ENCODE results near the gene TTC21B. TPM values are rescaled to one million over a fixed set of nuclear protein-coding genes. Genes with fewer than 3 reads are reported as not detected.

TTC21B gene
- total and polyA plus RNA-seq, 2 donors from 2014 or later: 8.4 to 15.2 TPM

- TF ChIP-seq CTCF (IDR thresholded peaks at IDR 0.05; ENCODE audit: borderline replicate concordance, extremely low read depth, insufficient read depth): no peak
- DNase-seq (no peak), FAIRE-seq (peak; percentile 61)
- H3K4me1 ChIP-seq (ENCODE audit: control insufficient read depth in 2 of 3, insufficient read depth in 2 of 3, low read depth in 1 of 3, low read length in 3 of 3): peaks cover 0 to 2% (median 0%) of the 10 kb centered on the region in 3 donors
- intact Hi-C loops (cut with DNase I): no loop called here
- H3K9ac ChIP-seq (ENCODE audit: low read length in 3 of 3): no peak overlapping the region
- H3K9me3 ChIP-seq (ENCODE audit: control insufficient read depth in 2 of 3, insufficient read depth in 1 of 3, low read length in 3 of 3): no peaks in the 10 kb centered on the region
- no peaks in the 10 kb centered on the region for H3K27me3 ChIP-seq (ENCODE audit: control insufficient read depth, insufficient read depth, low read length)
- no peak overlapping the region for H3K4me3 ChIP-seq (ENCODE audit: low read length in 3 of 3)
- H3K27ac ChIP-seq (ENCODE audit: low read depth in 2 of 2, low read length in 2 of 2): no peak overlapping the region
- H3K36me3 ChIP-seq (ENCODE audit: control insufficient read depth in 2 of 3, insufficient read depth in 3 of 3, low read length in 3 of 3): peaks cover 0 to 5% (median 2%) of the 10 kb centered on the region in 3 donors
These were observed 48.3 kb downstream of the TTC21B start for GRCh38 chr2:165905269-165905668.

GRCh38 chr2:165904432-165904831, 49.1 kb downstream of the TTC21B start:
- H3K9me3 ChIP-seq (ENCODE audit: control insufficient read depth in 2 of 3, insufficient read depth in 1 of 3, low read length in 3 of 3): no peaks in the 10 kb centered on the region
- intact Hi-C loops (cut with DNase I): no loop called here
- H3K4me1 ChIP-seq (ENCODE audit: control insufficient read depth in 2 of 3, insufficient read depth in 2 of 3, low read depth in 1 of 3, low read length in 3 of 3): peaks cover 0 to 2% (median 0%) of the 10 kb centered on the region in 3 donors
- H3K4me3 ChIP-seq (ENCODE audit: low read length in 3 of 3): no peak overlapping the region
- H3K27ac ChIP-seq (ENCODE audit: low read depth in 2 of 2, low read length in 2 of 2): no peak overlapping the region
- FAIRE-seq (no peak), DNase-seq (no peak)
- H3K27me3 ChIP-seq (ENCODE audit: control insufficient read depth, insufficient read depth, low read length): no peaks in the 10 kb centered on the region
- H3K36me3 ChIP-seq (ENCODE audit: control insufficient read depth in 2 of 3, insufficient read depth in 3 of 3, low read length in 3 of 3): peaks cover 4 to 7% (median 5%) of the 10 kb centered on the region in 3 donors
- TF ChIP-seq CTCF (IDR thresholded peaks at IDR 0.05; ENCODE audit: borderline replicate concordance, extremely low read depth, insufficient read depth): no peak
- H3K9ac ChIP-seq (ENCODE audit: low read length in 3 of 3): no peak overlapping the region

- FAIRE-seq: no peak
- Histone ChIP-seq H3K27me3 (ENCODE audit: control insufficient read depth, insufficient read depth, low read length) (no peaks in the 10 kb centered on the region), H3K9me3 (ENCODE audit: control insufficient read depth in 2 of 3, insufficient read depth in 1 of 3, low read length in 3 of 3) (no peaks in the 10 kb centered on the region), H3K36me3 (ENCODE audit: control insufficient read depth in 2 of 3, insufficient read depth in 3 of 3, low read length in 3 of 3) (peaks cover 5 to 13% (median 5%) of the 10 kb centered on the region in 3 donors), H3K4me1 (ENCODE audit: control insufficient read depth in 2 of 3, insufficient read depth in 2 of 3, low read depth in 1 of 3, low read length in 3 of 3) (peaks cover 0 to 2% (median 0%) of the 10 kb centered on the region in 3 donors), H3K27ac (ENCODE audit: low read depth in 2 of 2, low read length in 2 of 2) (no peak overlapping the region), H3K9ac (ENCODE audit: low read length in 3 of 3) (no peak overlapping the region), H3K4me3 (ENCODE audit: low read length in 3 of 3) (no peak overlapping the region)
- DNase-seq: no peak
- TF ChIP-seq CTCF (IDR thresholded peaks at IDR 0.05; ENCODE audit: borderline replicate concordance, extremely low read depth, insufficient read depth): no peak
- intact Hi-C loops (cut with DNase I): no loop called here
These were observed 50.2 kb downstream of the TTC21B start for GRCh38 chr2:165903406-165903805.

- intact Hi-C loops (cut with DNase I): no loop called here
- Histone ChIP-seq H3K9me3 (ENCODE audit: control insufficient read depth in 2 of 3, insufficient read depth in 1 of 3, low read length in 3 of 3) (no peaks in the 10 kb centered on the region), H3K36me3 (ENCODE audit: control insufficient read depth in 2 of 3, insufficient read depth in 3 of 3, low read length in 3 of 3) (peaks cover 5 to 18% (median 5%) of the 10 kb centered on the region in 3 donors), H3K4me3 (ENCODE audit: low read length in 3 of 3) (peak overlapping the region in 1 of 3 donors; percentile 18), H3K9ac (ENCODE audit: low read length in 3 of 3) (no peak overlapping the region), H3K27ac (ENCODE audit: low read depth in 2 of 2, low read length in 2 of 2) (peak overlapping the region in 1 of 2 donors; percentile 2), H3K27me3 (ENCODE audit: control insufficient read depth, insufficient read depth, low read length) (no peaks in the 10 kb centered on the region), H3K4me1 (ENCODE audit: control insufficient read depth in 2 of 3, insufficient read depth in 2 of 3, low read depth in 1 of 3, low read length in 3 of 3) (peaks cover 0 to 2% (median 0%) of the 10 kb centered on the region in 3 donors)
- FAIRE-seq (peak; percentile 15), DNase-seq (peak in 1 of 5 donors; percentile 49)
- no peak for TF ChIP-seq CTCF (IDR thresholded peaks at IDR 0.05; ENCODE audit: borderline replicate concordance, extremely low read depth, insufficient read depth)
These were observed 50.6 kb downstream of the TTC21B start for GRCh38 chr2:165902934-165903333.

Data from kidney (tissue), 14 donors.